SK-N-DZ (cell line): ENCODE data around the gene CALCOCO1.
"Not testable (repeated sequence)": the region's sequence is repeated elsewhere in the genome, so short reads cannot be mapped to it uniquely, and the experiment has no call there.

ENCODE experiments used
- DNase-seq: peaks from one replicate; pipeline ENCODE4 v3.0.0-alpha.2; 2015; ENCODE audit warnings: low spot score

The CALCOCO1 gene

DNA sequence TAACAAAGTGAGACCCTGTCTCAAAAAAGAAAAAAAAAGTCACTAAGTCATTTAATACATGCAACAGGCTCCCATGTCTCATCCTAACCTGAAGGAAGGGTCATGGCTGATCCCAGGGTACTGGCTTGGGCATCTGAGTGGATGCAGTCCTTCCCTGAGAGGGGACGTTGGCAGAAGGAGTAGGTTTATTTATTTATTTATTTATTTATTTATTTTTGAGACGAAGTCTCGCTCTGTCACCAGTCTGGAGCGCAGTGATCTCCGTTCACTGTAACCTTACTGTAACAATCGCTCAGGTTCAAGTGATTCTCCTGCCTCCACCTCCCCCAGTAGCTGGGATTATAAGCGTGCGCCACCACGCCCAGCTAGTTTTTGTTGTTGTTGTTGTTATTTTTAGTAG is 7.2 kb upstream of the CALCOCO1 start:
- DNase-seq: no peak

DNA sequence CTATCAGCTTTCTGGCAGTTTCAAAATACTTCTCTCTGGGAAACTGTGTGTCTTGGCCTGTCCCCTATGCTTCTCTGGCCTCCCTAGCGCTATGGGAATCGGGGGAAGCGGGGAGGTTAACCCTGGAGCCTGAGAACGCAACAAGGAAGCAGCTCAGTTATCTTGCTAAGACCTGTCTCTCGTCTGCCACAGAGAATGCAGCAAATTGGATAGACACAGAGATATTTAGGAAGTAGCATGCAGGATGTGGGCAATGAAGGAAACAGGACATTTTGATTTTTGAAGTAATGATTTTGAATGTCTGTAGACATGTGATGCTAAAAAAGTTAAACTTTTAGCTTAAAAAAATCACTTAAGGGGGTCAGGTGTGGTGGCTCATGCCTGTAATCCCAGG is 6.6 kb upstream of the CALCOCO1 start:
- DNase-seq: no peak

DNA sequence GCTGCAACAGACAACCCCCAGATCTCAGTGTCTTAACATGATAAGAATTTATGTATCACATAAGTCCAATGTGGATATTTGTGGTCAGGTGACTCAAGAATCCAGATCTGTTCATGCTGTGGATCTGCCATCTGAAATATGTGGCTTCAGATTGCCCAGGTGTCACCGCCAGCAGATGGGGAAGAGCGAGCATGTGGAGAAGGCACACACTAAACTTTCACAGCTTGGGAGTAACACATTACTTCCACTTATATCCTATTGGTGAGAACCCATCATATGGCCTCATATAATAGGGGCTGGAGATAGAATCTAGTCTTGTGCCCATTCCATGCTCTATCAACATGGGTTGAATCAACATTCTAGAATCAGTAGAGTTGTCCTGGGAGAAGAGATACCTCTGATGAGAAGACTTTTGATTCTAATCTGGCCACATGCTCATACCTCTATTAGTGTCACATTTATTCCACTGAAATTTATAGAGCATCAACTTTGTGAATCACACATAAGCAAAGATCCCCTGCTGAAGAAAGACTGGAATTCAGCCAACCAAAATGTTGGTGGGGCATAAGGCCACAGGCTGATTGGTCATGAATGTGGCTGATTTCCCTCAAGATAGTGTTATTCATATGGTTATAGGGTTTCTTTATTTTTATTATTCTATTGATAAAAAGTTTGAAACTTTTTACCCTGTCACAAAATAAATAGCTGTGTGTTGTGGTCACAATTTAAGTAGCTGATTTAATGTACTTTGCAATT is 6.0 kb upstream of the CALCOCO1 start:
- no peak for DNase-seq

DNA sequence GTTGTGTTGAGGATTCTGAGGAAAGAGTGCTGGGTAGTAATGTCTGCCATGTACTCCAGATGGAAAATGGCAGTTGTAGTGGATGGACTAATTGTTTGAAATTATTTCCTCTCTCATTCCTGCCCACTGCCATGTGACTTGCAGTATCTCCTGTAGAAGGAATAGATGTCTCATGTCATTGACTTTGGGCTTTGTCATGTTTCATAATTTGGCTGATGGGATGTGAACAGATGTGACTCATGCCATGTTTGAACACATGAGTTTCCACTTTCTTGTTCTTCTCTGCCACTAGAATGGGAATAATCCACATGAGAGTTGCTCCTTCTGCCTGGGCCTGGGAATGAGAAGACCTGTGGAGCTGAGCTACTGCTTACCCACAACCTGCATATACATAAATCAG is 2.4 kb upstream of the CALCOCO1 start:
- DNase-seq: no peak

DNA sequence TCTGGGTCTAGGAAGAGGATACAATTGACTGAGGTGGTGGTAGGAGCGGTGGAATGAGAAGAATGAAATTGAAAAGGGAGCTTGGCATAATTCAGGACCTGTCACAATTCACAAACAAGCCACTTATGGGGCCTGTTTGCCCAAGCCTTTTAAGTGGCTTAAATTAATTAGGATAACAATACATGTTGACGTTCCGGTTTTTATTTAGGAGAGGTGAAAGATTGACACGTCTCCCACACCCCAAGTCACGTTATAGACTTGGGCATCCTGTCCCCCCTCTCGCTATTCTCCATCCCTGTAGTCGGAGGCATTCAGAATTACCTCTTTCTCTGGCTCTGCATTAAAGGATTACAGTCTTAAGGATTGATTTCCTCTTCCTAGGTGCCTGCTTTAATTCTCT is 954 bp upstream of the CALCOCO1 start:
- no peak for DNase-seq

DNA sequence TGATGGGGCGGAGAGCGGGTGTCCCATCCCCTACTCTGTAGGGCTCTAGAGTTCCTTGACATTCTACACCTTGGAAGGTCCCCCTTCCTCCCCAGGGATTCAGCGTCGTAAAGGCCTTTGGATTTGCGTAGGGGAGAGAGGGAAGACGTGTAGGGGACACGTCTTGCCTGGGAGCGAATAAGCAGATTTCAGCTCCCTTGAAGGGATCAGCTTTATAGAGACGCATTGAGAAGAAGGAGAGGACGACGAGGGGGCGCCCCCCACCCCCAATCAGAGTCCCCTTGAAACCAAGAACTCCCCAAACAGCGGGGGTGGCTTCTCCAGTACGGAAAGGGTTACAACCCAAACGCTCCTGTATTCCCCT is 324 bp downstream of the CALCOCO1 start:
- no peak for DNase-seq

DNA sequence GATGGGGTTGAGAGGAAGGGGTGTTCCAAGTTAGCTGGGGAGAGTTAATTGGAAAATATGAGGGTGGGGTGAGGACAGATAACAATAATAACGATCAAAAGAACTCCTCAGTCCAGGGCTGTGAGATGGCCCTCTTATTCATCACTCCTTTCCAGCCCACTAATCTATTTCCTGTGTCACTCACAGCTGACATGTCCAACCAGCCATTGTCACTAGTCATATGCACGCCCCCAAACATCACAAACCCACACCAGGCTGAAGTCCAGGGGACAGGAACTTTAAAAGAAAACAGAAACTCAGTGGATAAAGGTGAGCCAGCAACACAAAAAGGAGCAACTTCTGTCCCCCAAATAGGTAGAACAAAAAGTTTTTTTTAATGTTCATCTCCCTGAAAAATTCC is 911 bp downstream of the CALCOCO1 start:
- no peak for DNase-seq

DNA sequence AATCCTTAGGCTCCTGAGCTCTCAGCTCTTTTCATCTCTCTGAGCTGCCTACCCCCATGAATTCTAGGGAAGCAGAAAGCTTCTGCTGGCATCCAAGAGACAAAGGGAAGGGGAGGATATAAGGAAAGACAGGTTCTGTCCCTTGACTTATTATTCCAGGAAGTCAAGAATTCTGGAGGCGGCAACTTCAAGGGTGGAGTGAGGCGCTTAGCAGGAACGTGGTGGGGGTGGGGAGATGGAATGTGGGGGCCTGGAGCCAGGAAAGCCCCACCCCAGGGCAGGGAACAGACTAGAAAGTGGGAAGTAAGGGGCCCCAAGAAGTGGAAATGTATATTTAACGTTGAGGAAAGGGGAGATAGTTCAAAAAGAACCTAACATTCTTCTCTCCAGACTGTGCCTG is 1.4 kb downstream of the CALCOCO1 start:
- DNase-seq: no peak

DNA sequence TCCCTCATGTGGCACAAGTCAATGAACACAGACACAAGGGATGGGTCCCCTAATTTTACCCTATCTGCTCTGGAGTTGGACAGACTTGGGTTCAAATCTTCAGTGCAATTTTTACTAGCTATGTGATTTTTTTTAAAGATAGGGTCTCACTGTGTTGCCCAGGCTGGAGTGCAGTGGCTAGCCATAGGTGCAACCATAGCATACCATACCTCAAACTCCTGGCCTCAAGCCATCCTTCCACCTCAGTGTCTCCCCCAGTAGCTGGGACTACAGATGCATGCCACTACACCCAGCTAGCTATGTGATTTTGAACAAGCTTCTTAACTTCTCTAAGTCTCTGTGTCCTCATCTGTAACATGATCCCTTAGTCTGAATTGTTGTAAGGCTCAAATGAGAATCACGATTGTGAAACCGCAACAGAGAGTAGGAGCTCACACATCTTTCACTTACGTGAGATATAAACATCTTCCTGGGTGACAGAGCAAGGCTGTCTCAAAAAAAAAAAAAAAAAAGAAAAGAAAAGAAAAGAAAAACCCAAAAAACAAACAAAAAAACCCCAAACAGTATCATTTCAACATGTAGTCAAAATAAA is 4.7 kb downstream of the CALCOCO1 start:
- no peak for DNase-seq

DNA sequence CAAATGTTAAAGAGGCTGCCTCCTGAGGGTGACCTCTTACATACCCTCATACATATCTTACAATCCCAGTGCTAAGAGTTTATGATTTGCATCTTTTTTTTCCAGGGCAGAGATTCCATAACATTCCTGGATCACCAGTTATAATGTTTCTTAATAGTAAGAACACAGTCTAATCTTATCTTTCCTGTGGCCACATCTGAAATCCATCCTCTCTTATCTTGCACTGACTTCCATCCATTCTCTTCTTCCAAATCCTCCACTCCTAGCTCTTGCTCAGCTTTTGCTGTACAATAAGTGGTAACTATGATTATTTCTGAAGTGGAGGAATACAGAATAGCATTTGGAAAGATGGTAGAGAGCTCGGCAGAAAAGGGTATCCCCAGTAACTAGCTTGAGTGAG is 6.3 kb downstream of the CALCOCO1 start:
- DNase-seq: no peak

DNA sequence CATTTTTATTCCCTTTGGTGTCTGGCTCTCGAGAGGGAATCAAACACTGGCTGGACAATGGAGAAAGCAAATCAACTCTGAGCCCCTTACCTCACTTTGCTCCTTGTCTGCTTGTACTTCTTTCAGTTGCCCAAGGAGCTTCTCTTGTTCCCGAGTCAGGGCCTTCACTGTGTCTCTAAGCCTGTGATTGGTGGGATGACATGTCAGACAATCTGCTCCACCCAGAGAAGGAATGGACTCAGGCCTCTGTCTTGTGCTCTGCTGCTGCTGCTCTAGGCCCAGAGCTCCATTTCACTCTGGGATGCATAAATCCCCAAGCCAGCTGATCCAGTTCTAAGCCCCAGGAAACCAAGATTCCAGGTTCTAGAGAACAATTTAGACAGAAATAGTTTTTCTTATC is 7.6 kb downstream of the CALCOCO1 start:
- no peak for DNase-seq

DNA sequence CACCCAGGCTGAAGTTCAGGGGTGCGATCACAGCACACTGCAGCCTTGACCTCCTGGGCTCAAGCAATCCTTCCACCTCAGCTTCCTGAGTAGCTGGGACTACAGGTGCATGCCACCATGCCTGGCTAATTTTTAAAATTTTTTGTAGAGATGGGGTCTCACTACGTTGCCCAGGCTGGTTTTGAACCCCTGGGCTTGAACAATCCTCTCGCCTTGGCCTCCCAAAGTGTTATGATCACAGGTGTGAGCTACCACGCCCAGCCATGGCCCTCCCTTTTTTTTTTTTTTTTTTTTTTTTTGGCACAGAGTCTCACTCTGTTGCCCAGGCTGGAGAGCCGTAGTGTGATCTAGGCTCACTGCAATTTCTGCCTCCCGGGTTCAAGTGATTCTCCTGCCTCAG is 8.7 kb downstream of the CALCOCO1 start:
- DNase-seq: not testable (repeated sequence)

DNA sequence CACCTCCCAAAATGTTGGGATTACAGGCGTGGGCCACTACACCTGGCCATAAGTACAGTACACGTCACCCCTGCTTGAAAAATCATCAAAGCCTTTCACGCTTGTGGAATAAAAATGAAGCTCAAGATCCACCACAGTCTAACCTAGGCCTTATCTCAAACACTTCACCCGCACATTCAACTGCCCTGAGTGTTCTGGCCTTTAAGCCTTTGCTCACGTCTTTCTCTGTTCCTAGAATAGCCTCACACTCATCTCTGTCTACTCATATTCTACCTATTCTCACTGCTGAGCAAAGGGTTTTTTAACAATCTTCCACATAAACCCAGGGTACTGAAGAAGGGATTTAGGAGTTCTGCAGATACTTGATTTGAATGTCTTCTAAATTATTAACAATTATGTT is 9.9 kb downstream of the CALCOCO1 start:
- DNase-seq: no peak

DNA sequence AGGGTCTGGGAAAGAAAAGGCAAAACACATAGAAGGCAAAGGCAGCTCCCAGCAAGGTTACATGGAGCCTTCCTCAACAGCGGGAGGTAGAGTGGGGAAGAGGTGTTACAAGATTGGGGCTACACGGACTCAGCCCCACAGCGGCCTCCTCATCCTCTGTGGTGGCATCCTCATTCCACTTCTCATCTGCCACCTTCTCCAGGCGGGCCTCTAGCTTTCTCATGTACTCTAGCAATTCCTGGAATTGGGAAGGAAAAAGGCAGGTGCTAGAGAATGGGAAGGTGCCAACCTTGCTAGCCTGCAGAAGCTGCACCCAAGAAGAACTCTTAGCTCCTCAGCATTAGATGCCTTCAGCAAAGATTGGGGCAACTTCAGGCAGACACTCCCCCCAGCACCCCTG is 13.2 kb downstream of the CALCOCO1 start:
- no peak for DNase-seq

DNA sequence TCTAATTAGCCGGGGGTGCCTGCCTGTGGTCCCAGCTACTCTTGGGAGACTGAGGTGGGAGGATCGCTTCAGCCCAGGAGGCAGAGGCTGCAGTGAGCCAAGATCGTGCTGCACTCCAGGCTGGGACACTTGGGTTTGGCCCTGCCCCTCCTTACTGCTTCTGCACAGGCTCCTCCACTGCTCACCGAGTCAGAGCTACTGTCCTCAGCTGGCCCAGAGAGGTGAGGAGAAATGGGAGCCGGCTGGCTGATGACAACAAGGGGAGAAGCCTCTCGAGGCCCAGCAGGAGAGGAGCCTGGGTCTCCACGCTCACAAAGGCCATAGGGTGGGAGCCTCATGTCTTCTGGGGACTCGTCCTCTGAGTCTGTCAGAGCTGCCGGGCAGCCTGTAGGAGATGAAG is 13.7 kb downstream of the CALCOCO1 start:
- no peak for DNase-seq

DNA sequence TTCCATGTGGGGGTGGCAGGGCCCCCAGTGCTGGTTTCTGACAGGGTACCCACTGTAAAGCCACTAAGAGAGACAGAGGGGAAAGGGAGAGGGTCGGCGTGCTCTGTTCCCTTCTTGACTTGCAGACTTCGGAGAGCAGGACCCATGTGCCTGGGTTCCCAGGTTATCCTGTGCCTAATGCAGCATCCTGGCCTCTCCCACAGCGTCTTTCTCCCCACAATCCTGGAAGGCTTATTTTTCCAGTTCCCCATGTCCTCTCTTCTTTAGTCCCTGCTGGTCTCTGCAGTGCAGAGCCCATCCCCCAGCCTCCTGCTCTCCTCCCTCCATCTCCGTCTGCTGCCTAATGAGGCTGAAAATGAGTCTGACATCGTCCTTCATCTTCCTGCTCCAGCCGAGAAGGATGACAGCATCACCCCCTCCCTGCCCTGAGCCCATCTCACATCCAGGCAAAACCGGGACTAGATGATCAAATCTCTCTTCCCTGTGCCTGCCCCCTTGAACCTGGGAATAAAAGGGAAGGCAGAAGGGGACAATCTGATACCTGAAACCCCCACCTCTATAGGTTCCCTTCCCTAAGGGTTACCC is 15.1 kb downstream of the CALCOCO1 start:
- DNase-seq: peak; percentile 49

DNA sequence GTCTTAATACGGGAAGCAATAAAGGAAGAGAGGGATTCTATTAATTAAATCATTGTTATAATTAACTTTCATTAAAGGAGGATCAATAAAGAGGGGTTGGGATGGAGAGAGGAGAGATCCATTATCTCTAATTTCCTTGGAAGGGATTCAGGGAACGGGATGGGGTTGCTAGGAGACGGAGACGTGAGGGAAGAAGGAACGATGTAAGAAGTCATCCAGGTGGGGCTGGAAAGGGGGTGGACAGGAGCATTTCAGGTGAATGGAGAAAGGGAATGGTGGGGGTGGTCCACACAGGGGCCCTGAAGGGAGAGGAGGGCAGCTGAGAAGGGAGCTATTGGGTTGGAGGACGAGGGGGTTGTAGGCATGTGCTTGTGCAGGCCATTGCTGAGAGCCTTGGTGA is 17.2 kb downstream of the CALCOCO1 start:
- no peak for DNase-seq

DNA sequence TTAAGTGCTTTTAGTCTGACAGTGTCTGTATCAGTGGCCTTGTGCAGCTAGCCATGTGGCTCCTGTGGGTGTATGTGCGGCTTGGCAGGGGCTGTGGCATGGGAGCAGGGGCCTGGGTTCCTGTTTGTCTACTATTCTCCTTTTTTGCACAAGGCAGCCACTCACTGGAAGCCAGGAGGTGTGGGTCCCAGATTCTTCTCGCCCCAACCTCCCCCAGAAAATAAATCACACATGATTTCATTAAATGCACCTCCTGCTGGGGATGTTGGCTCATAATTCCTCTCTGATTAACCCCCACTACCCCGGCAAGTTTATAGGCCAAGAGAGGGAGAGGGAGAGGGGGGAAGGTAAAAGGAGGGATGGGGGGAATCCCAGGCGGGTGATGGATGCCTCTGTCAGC is 17.6 kb downstream of the CALCOCO1 start:
- no peak for DNase-seq

DNA sequence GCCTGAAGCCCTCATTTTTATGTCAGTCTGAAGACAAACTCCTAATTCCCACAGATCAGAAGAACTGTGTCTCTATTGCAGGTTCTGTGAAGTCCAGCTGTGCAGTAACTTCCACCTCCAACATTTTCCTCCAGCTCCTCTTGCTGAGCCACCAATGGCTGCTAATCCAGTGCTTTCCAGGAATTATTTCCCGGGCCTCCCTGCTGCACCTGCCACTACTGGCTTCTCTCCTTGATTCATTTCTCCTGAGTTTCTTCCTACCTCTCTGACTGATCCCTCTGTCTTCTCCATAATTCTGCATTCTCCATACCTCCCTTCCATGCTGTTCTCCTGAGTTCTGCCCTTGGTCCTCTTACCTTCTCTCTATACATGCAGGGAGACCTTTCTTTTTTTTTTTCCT is 21.2 kb downstream of the CALCOCO1 start:
- no peak for DNase-seq

DNA sequence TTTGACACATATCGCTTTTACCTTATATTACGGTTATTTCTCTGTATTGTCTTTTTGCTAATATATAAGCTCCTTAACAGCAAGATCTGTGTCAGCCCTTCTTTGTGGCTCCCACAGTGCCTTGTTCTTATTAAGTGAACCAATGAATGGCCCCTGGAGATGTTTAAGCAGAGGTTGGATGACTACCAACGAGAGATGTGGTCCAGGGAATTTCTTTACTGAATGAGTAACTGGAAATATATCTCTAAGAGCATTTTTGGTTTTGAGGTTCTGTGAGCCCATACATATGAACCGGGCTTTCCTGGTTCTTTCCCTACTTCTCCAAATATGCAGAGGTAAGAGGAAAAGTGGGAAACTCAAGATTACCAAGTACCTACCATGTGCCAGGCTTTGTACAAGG is 23.5 kb downstream of the CALCOCO1 start:
- DNase-seq: no peak

DNA sequence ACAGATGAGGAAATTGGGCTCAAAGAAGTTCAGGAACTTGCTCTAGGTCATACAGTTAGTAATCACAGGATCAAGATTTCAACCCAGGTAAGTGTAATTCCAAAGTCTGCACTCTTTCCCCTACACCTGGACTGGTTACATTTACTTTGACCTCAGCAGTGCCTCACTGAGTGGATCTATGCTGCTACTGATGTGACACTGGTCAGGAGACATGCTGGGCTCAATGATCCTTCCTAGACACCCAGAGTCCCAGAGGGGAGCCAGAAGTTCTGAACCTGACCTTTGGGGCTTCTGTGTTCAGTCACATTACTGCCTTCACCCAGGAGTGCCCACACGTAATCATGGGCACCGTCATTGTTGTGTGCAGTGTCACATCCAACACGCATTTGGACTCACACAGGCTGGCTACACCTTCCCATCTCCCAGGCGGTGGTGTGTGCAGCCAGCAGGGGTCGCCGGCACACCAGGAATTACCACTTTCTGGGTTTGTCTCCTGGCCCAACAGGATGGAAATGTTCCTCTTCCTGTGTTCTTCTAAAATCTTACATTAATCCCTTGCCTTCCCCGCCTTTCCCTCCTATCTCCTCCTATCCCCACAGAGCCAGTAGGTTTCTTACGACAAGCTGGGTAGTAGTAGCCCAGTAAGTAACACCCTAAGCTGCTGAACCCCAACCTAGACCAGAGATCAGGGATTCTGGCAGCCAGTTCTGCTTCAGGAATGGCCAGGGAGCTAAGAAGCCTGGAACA is 25.6 kb downstream of the CALCOCO1 start:
- peak; percentile 66 for DNase-seq

DNA sequence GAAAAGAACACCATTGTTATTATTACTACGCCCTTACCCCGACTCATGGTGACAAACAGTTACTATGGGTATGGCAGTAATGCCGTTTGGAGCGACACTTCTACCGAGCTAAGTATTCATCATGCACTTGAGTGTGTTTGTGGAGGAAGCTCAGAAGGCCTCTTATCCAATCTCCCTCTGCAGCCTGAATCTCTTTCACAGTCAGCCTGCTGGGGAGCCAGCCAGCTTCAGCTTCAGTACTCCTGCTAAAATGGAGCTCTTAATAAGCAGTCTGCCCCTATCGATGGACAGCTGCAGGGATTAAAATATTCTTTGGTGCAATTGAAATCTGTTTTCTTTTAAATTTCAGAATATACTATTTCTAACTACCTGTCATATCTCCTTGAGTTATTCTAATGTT is 26.7 kb downstream of the CALCOCO1 start:
- DNase-seq: no peak

DNA sequence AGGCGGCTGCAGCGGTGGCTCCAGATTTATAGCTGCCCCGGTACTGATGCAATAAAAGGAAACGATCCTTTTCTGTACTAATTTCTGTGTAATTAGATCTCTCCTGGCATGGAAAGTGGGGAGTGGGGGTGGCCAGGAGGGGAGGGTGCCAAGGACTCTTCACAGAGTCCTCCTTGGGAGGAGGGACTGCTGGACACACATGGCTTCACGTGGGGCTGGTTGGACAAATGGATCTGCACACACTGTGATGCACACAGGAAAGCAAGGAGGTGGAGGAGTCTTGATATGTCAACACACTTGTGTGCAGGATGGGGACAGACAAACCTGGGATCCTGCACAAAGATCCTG is 27.6 kb downstream of the CALCOCO1 start:
- DNase-seq: no peak
